Astrocyte of the spinal cord (primary cell): Measurements from ENCODE around the gene HTT.

Source experiments
- DNase-seq: peaks from one replicate; pipeline ENCODE4 v3.0.0; 2011; ENCODE audit warnings: low read depth, low spot score
- H3K4me3 ChIP-seq: 2 replicates; pipeline ENCODE4 v1.5.1; 2011; ENCODE audit warnings: low read depth, mild to moderate bottlenecking, low read length, moderate library complexity
- CTCF ChIP-seq: IDR thresholded peaks from 2 replicates; pipeline ENCODE4 v1.5.1; 2012; ENCODE audit warnings: low read depth, mild to moderate bottlenecking, low read length, inconsistent platforms
- in situ Hi-C: cut with HindIII; loops from 2 replicates; pipeline ENCODE4 v1.10.0; 2017; ENCODE audit warnings: low sequenced_read_pairs

HTT gene

GRCh38 chr4:3193531-3194203 is 119.2 kb downstream of the HTT start:
- peak; percentile 17 for DNase-seq
- peak; percentile 33 for TF ChIP-seq CTCF
- no peak overlapping the region for H3K4me3 ChIP-seq
- in situ Hi-C loops = no loop called here

DNA sequence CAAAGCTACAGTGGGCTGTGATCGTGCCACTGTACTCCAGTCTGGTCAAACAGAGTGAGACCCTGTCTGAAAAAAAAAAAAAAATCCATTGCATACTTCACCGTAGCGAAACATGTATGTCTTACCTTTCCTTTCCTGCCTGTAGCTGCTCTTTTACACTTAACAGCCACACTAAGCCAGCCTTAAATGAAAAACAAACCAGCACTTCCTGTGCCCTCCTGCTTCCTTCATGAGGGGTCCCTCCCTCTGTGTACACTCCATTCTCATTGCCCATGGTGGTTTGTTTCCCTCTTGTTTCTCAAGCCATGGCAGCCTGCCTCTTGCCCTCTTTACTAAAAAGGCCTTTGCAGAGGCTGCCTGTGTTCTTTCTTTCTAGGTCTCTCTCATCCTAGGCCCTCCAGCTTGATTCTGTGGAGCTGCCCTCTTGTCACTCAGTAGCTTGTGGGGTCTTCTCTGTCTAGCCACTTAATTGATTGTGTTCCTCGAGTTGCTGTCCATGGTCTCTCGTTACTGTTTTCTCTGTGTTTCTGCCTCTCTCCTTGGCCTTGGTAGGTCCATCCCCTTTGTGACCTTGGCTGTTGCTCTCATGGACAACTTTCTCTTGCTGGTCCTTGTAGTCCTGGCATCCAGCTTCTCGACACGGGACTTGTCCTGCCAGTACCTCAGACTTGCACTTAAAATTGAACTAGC is 122.3 kb downstream of the HTT start:
- in situ Hi-C loops = no loop called here
- no peak for DNase-seq
- no peak for TF ChIP-seq CTCF
- H3K4me3 ChIP-seq = no peak overlapping the region

DNA sequence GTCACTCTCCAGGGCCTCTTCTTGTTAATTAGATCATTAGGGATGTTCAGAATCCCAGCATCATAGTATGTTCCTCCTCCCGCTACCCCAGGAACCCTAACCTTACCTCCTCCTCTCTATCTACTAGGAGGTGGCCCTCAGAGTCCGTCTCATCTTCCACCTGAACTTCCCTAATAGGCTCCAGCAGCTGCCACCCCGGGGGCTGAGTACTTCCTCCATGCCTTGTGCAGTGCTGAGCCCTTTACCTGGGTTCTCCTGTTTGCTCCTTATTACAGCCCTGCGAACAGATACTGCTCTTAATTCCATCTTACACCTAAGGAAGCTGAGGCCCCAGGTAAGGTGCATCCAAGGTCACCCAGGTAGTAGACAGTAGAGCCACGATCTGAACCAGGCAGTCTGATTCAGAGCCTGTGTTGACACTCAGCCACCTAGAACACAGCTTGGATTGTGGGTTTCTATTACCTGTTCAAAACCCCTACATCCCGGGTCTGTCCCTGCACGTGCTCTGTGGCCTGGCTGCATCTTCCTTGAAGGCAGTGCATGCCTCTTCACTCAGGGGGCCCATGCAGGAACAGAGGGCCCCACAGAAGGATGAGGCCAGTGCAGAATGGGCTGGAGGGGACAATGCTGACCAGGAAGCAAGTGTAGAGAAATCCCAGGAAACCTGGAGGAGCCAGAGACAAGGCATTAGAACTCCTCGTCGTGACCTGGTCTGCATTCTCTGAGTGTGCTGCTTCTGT is 123.1 kb downstream of the HTT start:
- no peak for TF ChIP-seq CTCF
- H3K4me3 ChIP-seq = no peak overlapping the region
- in situ Hi-C loops = no loop called here
- no peak for DNase-seq

GRCh38 chr4:3198906-3199305 is 124.4 kb downstream of the HTT start:
- TF ChIP-seq CTCF = no peak
- DNase-seq = no peak
- no peak overlapping the region for H3K4me3 ChIP-seq
- in situ Hi-C loops = no loop called here

DNA sequence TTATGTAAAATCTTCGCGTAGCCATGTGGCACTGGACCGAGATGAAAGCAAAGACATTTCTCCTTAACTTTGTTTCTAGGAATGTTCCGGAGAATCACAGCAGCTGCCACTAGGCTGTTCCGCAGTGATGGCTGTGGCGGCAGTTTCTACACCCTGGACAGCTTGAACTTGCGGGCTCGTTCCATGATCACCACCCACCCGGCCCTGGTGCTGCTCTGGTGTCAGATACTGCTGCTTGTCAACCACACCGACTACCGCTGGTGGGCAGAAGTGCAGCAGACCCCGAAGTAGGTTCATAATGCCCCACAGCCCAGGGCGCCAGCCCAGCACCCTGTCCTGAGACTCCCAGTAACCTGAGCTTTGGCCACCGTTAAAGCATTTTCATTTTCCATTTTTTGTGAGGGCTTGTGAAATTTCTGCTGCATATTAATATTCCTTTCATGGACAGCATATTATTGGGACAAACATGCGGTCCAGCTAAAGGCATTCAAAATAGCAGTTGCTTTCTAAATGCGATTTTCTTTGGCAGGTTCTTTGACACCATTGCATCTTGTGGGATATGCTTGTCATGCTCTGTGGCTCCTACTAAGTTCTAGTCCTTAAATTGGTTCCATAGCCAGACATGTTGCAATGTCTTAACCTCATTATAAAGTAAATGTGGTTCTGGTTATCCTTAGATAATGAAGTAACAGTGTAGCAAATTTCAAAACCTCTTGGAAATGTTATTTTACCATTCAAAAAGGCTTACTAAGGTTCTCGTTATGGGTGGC is 125.4 kb downstream of the HTT start:
- no peak overlapping the region for H3K4me3 ChIP-seq
- no peak for DNase-seq
- no peak for TF ChIP-seq CTCF
- in situ Hi-C loops = no loop called here

DNA sequence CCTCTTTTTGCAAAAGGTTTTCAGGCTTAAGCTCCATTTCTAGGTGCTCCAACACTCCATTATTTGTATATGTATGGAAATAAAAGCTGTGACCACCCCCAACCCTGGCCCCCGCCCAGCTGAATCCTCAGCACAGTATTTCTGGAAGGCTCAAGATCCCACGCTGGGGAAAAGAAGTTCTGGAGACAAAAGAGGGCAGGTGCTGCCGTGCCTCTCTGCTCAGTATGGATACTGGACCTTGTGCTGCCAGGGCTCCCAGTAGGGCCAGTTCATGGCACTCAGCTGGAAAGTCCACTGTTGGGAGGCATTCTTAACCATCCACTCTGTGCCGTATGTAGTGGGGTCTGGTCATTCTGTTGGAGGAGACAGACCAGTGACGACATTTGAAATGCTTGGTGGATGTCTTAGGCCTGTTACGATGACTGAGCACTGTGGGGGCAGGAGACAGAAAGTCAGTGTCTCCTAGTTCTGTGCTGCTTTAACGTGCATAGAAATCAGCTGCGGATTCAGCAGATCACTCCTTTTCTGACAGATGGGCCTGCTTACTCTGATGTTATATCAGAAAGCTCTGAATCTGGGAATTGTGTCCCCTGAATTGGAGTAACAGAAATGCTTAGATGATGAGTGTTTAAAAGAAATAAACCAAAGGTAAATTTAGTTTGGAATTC is 126.1 kb downstream of the HTT start:
- in situ Hi-C loops = no loop called here
- no peak for TF ChIP-seq CTCF
- H3K4me3 ChIP-seq = no peak overlapping the region
- no peak for DNase-seq
